ENCODE results near the gene TMEM170A.
A peak's percentile ranks its signal among the peaks of the same experiment; 100 is the strongest.
"Not testable (repeated sequence)": the region's sequence is repeated elsewhere in the genome, so short reads cannot be mapped to it uniquely, and the experiment has no call there.

TMEM170A gene

DNA sequence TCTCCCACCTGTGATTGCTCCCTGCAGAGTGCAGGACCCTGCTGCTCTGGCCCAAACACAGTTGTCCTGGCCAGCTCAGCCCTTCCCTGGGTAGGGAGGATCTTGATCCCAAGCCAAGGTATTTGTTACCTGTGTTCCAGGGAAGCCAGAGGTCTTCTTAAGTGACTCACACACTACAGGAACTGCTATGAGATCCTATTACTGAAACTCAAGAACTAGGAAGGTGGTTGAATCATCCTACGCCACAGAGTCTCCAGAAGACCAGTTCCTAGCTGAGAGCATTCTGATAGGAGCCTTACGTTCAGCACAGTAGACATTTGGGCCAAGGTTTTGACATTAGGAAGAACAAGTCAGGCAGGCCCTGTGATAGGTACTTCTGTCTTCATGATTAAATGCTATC is 18.7 kb upstream of the TMEM170A start:
- in situ Hi-C loops (cut with MboI; ENCODE audit: low pct_unique_long_range_greater_than_20kb, low sequenced_read_pairs): loop anchor here (25.0 kb wide), 1 partner anchor 279 kb away; no protein-coding TSS in a partner anchor

GRCh38 chr16:75482434-75483205 is 18.1 kb upstream of the TMEM170A start:
- no peak for DNase-seq
- in situ Hi-C loops (cut with MboI; ENCODE audit: low pct_unique_long_range_greater_than_20kb, low sequenced_read_pairs): loop anchor here (25.0 kb wide), 1 partner anchor 280 kb away; no protein-coding TSS in a partner anchor

More for the DNA sequence above, 18.7 kb upstream of the TMEM170A start:
- no peak for DNase-seq

- no peak for DNase-seq
- in situ Hi-C loops (cut with MboI; ENCODE audit: low pct_unique_long_range_greater_than_20kb, low sequenced_read_pairs): loop anchor here (25.0 kb wide), 1 partner anchor 281 kb away; no protein-coding TSS in a partner anchor
These were observed 17.0 kb upstream of the TMEM170A start for GRCh38 chr16:75481475-75481874.

GRCh38 chr16:75479421-75479990 is 15.0 kb upstream of the TMEM170A start:
- in situ Hi-C loops (cut with MboI; ENCODE audit: low pct_unique_long_range_greater_than_20kb, low sequenced_read_pairs): loop anchor here (25.0 kb wide), 1 partner anchor 283 kb away; no protein-coding TSS in a partner anchor
- no peak for DNase-seq

GRCh38 chr16:75478480-75479345 is 14.2 kb upstream of the TMEM170A start:
- DNase-seq: no peak
- in situ Hi-C loops (cut with MboI; ENCODE audit: low pct_unique_long_range_greater_than_20kb, low sequenced_read_pairs): loop anchor here (25.0 kb wide), 1 partner anchor 284 kb away; no protein-coding TSS in a partner anchor

DNA sequence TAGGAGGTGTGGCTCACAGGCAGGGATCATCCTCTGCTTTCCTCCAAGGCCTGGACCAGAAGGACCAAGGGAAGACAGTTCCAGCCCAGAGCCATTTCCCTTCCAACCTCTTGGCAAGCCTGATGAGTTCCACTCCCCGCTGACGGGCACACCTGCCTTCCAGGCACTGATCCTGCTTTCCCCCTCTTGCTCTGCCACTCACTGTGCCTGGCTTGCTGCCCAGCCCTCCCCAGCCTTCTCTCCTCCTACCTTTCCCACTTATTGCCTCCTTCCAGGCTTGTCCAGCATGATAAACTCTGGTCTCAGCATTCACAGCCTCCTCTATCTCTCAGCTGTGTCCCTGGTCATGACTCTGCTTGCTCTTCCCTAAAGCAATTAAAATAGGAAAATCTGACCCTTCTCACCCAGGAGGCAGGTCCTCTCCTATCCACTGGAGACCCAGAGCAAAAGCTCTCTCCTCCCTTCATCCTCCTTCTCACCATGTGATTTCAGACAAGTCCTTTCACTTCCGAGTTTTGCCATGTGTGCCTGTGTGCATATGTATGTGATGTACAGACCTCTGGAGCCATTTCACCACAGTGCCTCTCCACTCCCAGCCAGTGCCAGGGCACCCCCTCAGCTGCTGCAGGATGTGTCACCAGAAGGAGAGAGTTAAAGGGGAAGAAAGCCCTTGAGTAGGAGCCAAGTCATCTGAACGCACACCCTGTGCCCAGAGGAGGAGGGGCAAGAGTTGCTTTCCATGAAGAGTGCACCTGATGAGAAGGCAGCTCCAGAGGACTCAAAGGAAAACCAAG is 13.4 kb upstream of the TMEM170A start:
- in situ Hi-C loops (cut with MboI; ENCODE audit: low pct_unique_long_range_greater_than_20kb, low sequenced_read_pairs): loop anchor here (25.0 kb wide), 1 partner anchor 284 kb away; no protein-coding TSS in a partner anchor
- DNase-seq: no peak

GRCh38 chr16:75476817-75477216 is 12.3 kb upstream of the TMEM170A start:
- in situ Hi-C loops (cut with MboI; ENCODE audit: low pct_unique_long_range_greater_than_20kb, low sequenced_read_pairs): loop anchor here (25.0 kb wide), 1 partner anchor 285 kb away; no protein-coding TSS in a partner anchor
- DNase-seq: no peak

- in situ Hi-C loops (cut with MboI; ENCODE audit: low pct_unique_long_range_greater_than_20kb, low sequenced_read_pairs): loop anchor here (25.0 kb wide), 1 partner anchor 287 kb away; no protein-coding TSS in a partner anchor
- no peak for DNase-seq
These were observed 10.9 kb upstream of the TMEM170A start for GRCh38 chr16:75475420-75475847.

DNA sequence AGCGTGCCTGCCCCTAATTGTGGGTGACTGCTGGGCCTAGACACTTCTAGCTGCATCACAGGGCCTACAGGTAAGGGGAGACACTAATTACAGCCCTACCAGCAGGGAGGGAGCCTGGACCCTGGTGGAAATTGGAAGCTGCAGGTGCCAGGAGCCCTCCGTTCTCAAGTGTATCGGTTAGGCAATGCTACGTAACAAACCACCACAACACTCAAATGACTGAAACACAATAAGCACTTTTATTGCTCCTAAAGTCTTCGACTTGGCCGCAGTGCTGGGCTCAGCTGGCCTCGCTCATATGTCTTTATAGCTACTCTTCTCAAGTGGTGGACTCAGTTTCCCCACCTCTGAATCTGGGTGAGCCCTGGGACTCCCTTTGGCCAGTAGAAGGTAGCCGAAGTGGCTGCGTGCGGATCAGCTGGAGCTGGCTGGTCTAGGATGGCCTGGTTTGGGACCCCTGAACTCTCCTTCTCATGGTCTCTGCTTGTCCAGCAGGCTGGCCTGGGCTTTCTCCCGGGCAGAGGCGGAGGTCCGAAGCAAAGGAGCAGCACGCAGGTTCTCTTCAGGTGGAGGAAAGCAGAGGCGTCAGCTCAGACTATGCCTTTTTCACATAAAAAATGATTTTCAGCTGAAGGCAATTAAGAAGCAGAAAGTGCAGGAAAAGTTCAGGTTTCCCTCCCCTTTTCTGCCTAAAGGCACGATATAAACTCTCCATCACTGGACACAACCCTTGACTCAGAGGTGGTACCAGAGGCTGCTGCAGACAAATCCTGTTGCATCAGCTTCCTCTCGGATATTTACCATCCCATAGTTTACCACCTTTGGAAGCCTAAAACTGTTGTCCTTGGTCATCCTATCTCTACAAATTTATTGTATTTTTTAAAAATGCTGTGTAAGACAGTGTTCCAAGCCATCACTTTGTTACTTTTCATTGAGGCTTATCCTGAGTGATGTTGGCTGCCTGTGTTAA is 8.7 kb upstream of the TMEM170A start:
- in situ Hi-C loops (cut with MboI; ENCODE audit: low pct_unique_long_range_greater_than_20kb, low sequenced_read_pairs): no loop called here
- DNase-seq: no peak

DNA sequence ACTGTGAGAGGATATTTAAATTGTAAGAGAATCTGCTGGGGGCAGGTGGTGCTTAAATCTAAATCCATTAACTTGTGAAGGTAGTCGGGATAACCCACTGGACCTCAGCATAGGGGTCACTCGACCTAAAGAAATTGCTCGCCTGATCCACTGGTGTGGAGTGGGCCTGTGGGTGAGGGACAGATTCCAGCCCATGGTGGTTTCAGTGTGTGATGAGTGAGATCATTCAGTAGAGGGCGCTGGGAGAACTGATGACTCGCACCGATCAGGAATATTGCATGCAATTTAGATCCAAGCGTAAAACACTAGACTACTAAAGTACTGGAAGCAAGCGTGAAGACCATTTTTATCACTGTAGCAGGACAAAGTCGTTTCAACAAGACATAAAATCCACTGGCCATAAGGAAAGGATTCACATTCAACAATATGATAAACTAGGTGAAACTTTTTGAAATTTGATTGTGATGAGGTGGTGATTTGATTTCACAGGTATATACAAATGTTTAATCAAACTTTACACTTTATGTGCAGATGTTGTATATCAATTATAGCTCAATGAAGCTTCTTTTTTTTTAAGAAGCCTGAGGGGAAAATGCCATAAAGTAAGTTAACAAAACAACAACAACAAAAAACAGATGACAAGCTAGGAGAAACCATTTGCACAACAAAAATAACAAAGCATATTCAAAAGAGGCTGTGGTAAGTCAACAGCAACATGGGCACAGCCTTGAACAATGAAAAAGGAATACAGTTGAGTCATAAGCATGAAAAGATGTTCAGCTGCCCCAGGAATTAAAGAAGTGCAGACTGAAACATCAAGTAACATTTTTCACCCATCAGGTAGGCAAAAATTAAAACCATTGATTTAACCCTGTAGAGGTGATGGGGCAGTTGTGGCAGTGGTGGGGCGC is 7.5 kb upstream of the TMEM170A start:
- in situ Hi-C loops (cut with MboI; ENCODE audit: low pct_unique_long_range_greater_than_20kb, low sequenced_read_pairs): no loop called here
- DNase-seq: peak; percentile 66

DNA sequence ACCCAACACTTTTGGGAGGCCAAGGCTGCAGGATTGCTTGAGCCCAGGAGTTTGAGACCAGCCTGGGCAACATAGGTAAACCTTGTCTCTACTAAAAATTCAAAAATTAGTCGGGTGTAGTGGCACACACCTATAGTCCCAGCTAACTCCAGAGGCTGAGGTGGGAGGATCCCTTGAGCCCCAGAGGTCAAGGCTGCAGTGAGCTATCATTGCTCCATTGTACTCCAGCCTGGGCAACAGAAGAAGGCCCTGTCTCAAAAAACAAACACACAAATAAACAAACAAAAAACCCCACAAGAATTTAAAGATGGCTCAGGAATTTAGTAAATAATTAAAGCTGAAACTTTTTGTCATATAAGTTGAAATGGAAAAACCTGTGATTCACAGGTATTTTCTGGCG is 2.3 kb upstream of the TMEM170A start:
- in situ Hi-C loops (cut with MboI; ENCODE audit: low pct_unique_long_range_greater_than_20kb, low sequenced_read_pairs): no loop called here
- DNase-seq: no peak

DNA sequence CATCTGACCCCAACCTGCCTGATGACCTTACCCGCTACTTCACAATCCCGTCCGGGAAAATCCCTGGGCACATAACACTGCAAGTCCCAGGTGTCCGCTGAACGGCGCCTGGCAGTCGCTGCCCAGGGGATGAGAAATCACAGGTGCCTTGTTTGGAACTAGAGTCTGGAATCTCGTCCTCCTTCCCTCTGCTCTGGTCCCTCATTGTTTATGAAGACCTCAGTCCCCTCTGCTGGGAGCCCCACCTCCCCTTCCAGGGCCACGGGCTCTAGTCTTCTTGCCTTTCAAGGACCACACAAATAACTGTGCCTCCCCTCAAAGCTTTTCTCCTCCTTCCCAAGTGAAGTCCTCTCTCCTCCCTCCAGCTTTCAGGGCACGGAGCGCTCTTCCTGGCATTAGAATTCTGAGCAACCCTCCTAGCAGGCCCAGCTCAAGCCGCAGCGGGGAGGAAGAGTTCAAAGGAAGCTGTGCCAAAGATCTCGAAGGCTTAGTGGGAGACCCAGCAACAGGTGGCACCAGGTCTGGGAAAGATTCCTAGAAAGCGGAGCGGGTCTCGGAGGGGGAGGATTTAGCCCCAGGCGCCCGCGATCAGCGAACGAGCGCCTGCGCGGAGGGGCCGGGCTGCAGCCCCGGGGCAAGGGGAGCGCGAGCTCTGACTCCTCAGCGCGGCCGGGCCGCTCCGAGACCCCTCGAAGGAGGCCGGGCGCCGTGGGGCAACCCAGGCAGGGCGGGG is 934 bp downstream of the TMEM170A start:
- in situ Hi-C loops (cut with MboI; ENCODE audit: low pct_unique_long_range_greater_than_20kb, low sequenced_read_pairs); DNase-seq: not testable (repeated sequence)

DNA sequence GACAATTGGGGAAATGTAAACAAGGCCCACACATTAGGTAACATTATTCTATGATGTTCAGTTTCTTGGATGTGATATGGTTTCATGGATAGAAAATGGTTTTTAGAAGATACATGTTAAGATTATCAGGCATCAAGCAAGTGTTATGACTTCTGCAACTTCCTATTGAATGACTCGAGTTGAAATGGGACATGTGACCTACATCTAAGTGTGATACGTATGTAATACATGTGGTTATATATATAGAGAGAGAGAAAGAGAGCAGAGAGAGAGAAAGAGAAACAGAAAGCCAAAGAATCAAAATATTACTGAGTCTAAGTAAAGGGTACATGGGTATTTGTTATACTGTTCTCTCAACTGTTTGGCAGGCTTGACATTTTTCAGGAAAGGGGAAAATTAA is 1.7 kb downstream of the TMEM170A start:
- in situ Hi-C loops (cut with MboI; ENCODE audit: low pct_unique_long_range_greater_than_20kb, low sequenced_read_pairs): no loop called here
- no peak for DNase-seq

DNA sequence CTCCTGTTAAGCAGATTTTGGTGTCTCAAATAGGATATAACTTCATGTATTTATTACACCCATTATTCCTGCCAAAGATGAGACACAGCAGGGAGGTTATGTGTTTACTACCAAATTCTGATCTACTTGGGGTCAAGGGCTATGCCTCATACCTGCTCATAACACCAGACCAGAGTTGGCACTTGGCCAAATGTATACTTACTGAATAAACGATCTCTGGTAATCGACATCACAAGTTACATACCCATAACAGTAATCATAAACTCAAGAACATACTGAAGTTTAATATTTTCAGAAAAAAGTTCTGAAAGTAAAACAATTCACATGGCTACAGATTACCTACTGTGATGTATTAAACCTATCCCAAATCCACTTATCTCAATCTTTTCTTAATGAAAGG is 2.9 kb downstream of the TMEM170A start:
- no peak for DNase-seq
- in situ Hi-C loops (cut with MboI; ENCODE audit: low pct_unique_long_range_greater_than_20kb, low sequenced_read_pairs): no loop called here

DNA sequence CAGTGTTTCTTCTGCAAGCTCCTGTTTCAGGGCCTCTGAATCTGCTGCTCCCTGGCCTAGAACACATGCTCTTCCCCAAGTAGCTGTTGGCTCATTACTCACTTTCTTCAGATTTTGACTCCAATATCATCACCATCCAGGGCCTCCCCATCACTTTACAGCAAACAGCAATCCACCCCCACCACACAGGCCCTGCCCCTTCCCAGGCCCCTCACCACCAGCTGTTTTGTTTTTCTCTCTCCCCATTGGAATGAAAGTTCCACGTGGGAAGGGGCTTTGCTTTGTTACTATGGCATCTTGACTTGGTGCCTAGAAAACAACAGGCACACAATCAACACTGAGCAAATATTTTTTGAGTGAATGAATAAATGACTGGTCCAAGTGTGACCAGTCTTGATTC is 4.0 kb downstream of the TMEM170A start:
- no peak for DNase-seq
- in situ Hi-C loops (cut with MboI; ENCODE audit: low pct_unique_long_range_greater_than_20kb, low sequenced_read_pairs): no loop called here

DNA sequence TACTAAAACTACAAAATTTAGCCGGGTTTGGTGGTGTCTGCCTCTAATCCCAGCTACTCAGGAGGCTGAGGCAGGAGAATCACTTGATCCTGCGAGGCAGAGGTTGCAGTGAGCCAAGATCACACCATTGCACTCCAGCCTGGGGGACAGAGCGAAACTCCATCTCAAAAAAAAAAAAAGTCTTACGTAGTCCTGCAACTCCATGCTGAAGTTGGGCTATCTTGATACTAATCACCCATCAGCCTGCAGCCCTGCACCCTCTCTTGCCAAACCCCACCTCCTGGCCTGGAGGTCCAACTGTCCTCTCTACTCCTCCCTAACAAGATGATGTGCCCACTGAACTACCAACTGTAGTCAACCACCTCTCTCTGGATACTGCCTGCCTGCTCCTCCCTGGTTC is 4.8 kb downstream of the TMEM170A start:
- in situ Hi-C loops (cut with MboI; ENCODE audit: low pct_unique_long_range_greater_than_20kb, low sequenced_read_pairs): no loop called here
- DNase-seq: no peak
